Neuron (in vitro differentiated cells): ENCODE measurements around the gene PBX3.
"Not testable (repeated sequence)": the region's sequence is repeated elsewhere in the genome, so short reads cannot be mapped to it uniquely, and the experiment has no call there.

Experiments used
- H2AFZ ChIP-seq: one replicate; pipeline ENCODE4 v1.6.1; 2013; ENCODE audit warnings: low read depth, mild to moderate bottlenecking, inconsistent platforms, low read length, moderate library complexity
- H3K27me3 ChIP-seq: one replicate; pipeline ENCODE4 v1.6.1; 2013; ENCODE audit warnings: low read length; ENCODE audit not compliant: insufficient read depth
- H3K36me3 ChIP-seq: one replicate; pipeline ENCODE4 v1.6.1; 2013; ENCODE audit warnings: low read length; ENCODE audit not compliant: insufficient read depth
- H3K4me1 ChIP-seq: one replicate; pipeline ENCODE4 v1.6.1; 2013; ENCODE audit warnings: low read length; ENCODE audit not compliant: insufficient read depth
- H3K4me3 ChIP-seq: 2 replicates; pipeline ENCODE4 v1.5.1; 2013; ENCODE audit warnings: mild to moderate bottlenecking, low read length, moderate library complexity
- H3K9me3 ChIP-seq: one replicate; pipeline ENCODE4 v1.6.1; 2013; ENCODE audit warnings: low read length

The PBX3 gene

GRCh38 chr9:125771037-125771436 is 23.9 kb downstream of the PBX3 start:
- no peaks in the 10 kb centered on the region for H3K4me1 ChIP-seq
- H3K9me3 ChIP-seq: no peaks in the 10 kb centered on the region
- no peak overlapping the region for H2AFZ ChIP-seq
- H3K27me3 ChIP-seq: no peaks in the 10 kb centered on the region
- peaks cover 17% of the 10 kb centered on the region for H3K36me3 ChIP-seq
- no peak overlapping the region for H3K4me3 ChIP-seq

GRCh38 chr9:125772740-125773139 is 25.6 kb downstream of the PBX3 start:
- H3K4me3 ChIP-seq: no peak overlapping the region
- H3K9me3 ChIP-seq: no peaks in the 10 kb centered on the region
- H3K4me1 ChIP-seq: no peaks in the 10 kb centered on the region
- H3K27me3 ChIP-seq: no peaks in the 10 kb centered on the region
- H3K36me3 ChIP-seq: peaks cover 17% of the 10 kb centered on the region
- no peak overlapping the region for H2AFZ ChIP-seq

GRCh38 chr9:125774106-125774505 is 26.9 kb downstream of the PBX3 start:
- Histone ChIP-seq H2AFZ (no peak overlapping the region), H3K4me3 (no peak overlapping the region), H3K27me3 (no peaks in the 10 kb centered on the region), H3K9me3 (no peaks in the 10 kb centered on the region), H3K4me1 (no peaks in the 10 kb centered on the region), H3K36me3 (peaks cover 21% of the 10 kb centered on the region)

GRCh38 chr9:125776789-125777188 is 29.6 kb downstream of the PBX3 start:
- not testable (repeated sequence) for H3K27me3 ChIP-seq, H3K4me1 ChIP-seq, H3K9me3 ChIP-seq, H3K4me3 ChIP-seq, H2AFZ ChIP-seq
- H3K36me3 ChIP-seq: peaks cover 16% of the 10 kb centered on the region

- H3K9me3 ChIP-seq: peaks cover 15% of the 10 kb centered on the region
- not testable (repeated sequence) for H2AFZ ChIP-seq, H3K27me3 ChIP-seq, H3K4me3 ChIP-seq, H3K4me1 ChIP-seq
- peaks cover 16% of the 10 kb centered on the region for H3K36me3 ChIP-seq
Measured at GRCh38 chr9:125778538-125779219, 31.5 kb downstream of the PBX3 start.

- not testable (repeated sequence) for H3K4me3 ChIP-seq, H3K4me1 ChIP-seq, H2AFZ ChIP-seq, H3K27me3 ChIP-seq
- peaks cover 13% of the 10 kb centered on the region for H3K36me3 ChIP-seq
- H3K9me3 ChIP-seq: peaks cover 15% of the 10 kb centered on the region
Measured at GRCh38 chr9:125779220-125779565, 32.0 kb downstream of the PBX3 start.

- H3K4me1 ChIP-seq: no peaks in the 10 kb centered on the region
- H2AFZ ChIP-seq: no peak overlapping the region
- no peaks in the 10 kb centered on the region for H3K27me3 ChIP-seq
- peaks cover 15% of the 10 kb centered on the region for H3K9me3 ChIP-seq
- H3K4me3 ChIP-seq: no peak overlapping the region
- H3K36me3 ChIP-seq: peaks cover 38% of the 10 kb centered on the region
Measured at GRCh38 chr9:125782718-125783117, 35.5 kb downstream of the PBX3 start.

GRCh38 chr9:125784286-125785049 is 37.3 kb downstream of the PBX3 start:
- Histone ChIP-seq H3K4me3 (no peak overlapping the region), H3K9me3 (peaks cover 15% of the 10 kb centered on the region), H2AFZ (no peak overlapping the region), H3K4me1 (no peaks in the 10 kb centered on the region), H3K36me3 (peaks cover 42% of the 10 kb centered on the region), H3K27me3 (no peaks in the 10 kb centered on the region)

- no peaks in the 10 kb centered on the region for H3K27me3 ChIP-seq
- H3K9me3 ChIP-seq: peaks cover 15% of the 10 kb centered on the region
- H2AFZ ChIP-seq: no peak overlapping the region
- no peak overlapping the region for H3K4me3 ChIP-seq
- no peaks in the 10 kb centered on the region for H3K4me1 ChIP-seq
- H3K36me3 ChIP-seq: peaks cover 46% of the 10 kb centered on the region
Measured at GRCh38 chr9:125785248-125785751, 38.1 kb downstream of the PBX3 start.

- Histone ChIP-seq H3K27me3 (no peaks in the 10 kb centered on the region), H3K4me3 (no peak overlapping the region), H2AFZ (no peak overlapping the region), H3K9me3 (peaks cover 8% of the 10 kb centered on the region), H3K36me3 (peaks cover 49% of the 10 kb centered on the region), H3K4me1 (no peaks in the 10 kb centered on the region)
Measured at GRCh38 chr9:125787715-125788114, 40.5 kb downstream of the PBX3 start.

GRCh38 chr9:125789196-125789595 is 42.0 kb downstream of the PBX3 start:
- H3K4me1 ChIP-seq: no peaks in the 10 kb centered on the region
- H2AFZ ChIP-seq: no peak overlapping the region
- H3K4me3 ChIP-seq: no peak overlapping the region
- H3K27me3 ChIP-seq: no peaks in the 10 kb centered on the region
- H3K36me3 ChIP-seq: peaks cover 47% of the 10 kb centered on the region
- H3K9me3 ChIP-seq: no peaks in the 10 kb centered on the region

GRCh38 chr9:125794708-125795107 is 47.5 kb downstream of the PBX3 start:
- Histone ChIP-seq H3K4me3 (no peak overlapping the region), H3K27me3 (no peaks in the 10 kb centered on the region), H3K36me3 (peaks cover 19% of the 10 kb centered on the region), H2AFZ (no peak overlapping the region), H3K4me1 (no peaks in the 10 kb centered on the region), H3K9me3 (no peaks in the 10 kb centered on the region)

GRCh38 chr9:125795970-125796596 is 48.9 kb downstream of the PBX3 start:
- H3K9me3 ChIP-seq: no peaks in the 10 kb centered on the region

More at GRCh38 chr9:125795970-125796596, 48.9 kb downstream of the PBX3 start:
- Histone ChIP-seq H3K27me3 (no peaks in the 10 kb centered on the region), H3K4me3 (no peak overlapping the region), H3K36me3 (peaks cover 14% of the 10 kb centered on the region), H2AFZ (no peak overlapping the region), H3K4me1 (no peaks in the 10 kb centered on the region)
